NCI-H82 treated with DMSO at 0.1 percent for 48 hours (cell line): ENCODE results near the gene KCNQ1.

Experiments used
- DNase-seq: peaks from one replicate; lab custom pipeline; 2025; ENCODE audit not compliant: unreplicated experiment; lab: John Stamatoyannopoulos, UW

The KCNQ1 gene

GRCh38 chr11:2424811-2425495 lies 19.9 kb upstream of the KCNQ1 start:
- DNase-seq, result no peak

- no peak for DNase-seq
Measured at GRCh38 chr11:2425506-2425905, 19.3 kb upstream of the KCNQ1 start.

- no peak for DNase-seq
Measured at GRCh38 chr11:2426221-2426620, 18.6 kb upstream of the KCNQ1 start.

- DNase-seq, result no peak
Measured at GRCh38 chr11:2426826-2427521, 17.8 kb upstream of the KCNQ1 start.

DNA sequence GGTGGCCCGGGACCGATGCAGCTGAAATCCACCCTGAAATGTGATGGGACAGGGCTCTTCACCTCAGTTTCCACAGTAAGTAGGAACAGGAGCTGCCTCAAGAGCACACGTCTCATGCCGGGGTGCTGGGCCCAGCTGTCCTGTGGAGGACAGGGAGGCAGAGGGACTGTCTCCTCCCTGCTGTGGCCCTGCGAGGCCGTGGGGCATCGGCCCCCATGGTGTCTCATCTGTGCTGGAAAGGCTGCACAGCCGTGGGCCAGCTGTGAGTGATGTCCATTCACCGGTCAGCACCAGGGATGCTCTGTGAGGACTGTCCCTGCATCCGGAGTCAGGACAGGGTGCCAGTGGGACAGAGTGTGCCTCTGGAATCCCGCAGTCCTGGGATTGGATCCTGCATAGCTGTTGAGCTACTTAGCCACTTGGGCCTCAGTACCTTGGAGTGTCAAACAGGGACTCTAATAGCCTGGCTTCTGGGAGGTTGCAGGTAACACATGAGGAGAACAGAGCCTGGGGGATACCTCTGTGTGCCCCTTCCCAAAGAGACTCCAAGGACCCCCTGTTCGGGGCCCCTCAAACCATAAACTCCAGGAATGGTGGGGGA lies 17.0 kb upstream of the KCNQ1 start:
- DNase-seq, result no peak

- no peak for DNase-seq
Measured at GRCh38 chr11:2428322-2428795, 16.4 kb upstream of the KCNQ1 start.

DNA sequence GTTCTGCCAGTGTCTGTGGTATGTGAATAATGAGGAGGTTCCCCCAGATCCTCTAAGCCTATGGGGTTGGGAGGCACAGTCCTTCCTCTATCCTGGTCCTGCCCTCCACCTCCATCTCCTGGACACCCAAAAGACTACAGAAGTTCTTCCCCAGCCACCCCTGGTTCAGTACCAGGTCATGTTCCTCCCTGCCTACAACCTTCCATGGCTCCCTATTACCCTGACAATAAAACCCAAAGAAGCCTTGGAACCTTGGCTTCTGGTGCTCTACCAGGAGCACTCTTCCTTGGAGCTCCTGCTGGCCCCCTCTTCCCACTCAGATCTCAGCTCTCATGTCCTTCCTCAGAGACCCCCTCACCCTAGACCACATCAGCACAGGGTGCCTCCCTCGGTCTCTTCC lies 13.4 kb upstream of the KCNQ1 start:
- DNase-seq, result no peak

DNA sequence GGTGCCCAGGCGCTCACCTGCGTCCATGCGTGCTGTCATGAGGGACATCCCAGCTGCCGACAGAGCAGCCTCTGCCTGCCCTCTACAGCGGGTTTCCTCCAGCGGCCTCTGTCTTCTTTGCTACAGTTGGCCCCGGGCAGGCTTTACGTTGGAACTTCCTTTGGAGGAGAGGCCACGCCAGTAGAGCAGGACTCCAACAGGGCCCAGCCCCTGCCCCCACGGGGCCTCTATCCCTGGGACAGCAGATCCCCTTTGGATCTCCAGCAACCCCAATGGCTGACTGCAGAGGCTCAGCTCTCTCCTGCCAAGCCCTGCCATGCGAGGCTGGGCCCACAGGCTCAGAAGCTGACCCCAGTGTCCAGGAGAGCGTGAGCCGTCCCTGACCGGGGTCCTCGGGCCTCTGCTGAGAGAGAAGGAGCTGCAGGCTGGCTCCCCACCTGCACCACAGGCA lies 12.6 kb upstream of the KCNQ1 start:
- no peak for DNase-seq

DNA sequence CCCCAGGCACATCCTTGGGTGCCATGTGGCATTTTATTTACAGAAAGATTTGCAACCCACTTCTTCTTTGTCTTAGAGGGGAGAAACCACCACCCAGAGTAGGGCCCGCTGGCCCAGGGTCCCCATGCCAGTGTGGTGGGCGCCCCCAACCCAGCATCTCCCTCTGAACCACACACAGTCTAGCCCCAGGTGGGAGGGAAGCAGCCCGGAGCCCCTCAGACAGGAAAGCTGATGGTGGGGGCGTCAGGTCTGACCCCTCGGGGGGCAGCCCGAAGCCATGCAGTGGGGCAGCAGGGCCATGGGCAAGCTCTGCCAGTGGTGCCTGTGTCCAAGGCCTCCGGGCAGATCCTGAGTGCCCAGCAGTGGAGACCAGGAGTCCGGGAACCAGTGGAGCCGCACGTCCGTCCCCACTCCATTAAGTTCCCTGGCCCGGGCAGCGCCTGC lies 12.2 kb upstream of the KCNQ1 start:
- no peak for DNase-seq

DNA sequence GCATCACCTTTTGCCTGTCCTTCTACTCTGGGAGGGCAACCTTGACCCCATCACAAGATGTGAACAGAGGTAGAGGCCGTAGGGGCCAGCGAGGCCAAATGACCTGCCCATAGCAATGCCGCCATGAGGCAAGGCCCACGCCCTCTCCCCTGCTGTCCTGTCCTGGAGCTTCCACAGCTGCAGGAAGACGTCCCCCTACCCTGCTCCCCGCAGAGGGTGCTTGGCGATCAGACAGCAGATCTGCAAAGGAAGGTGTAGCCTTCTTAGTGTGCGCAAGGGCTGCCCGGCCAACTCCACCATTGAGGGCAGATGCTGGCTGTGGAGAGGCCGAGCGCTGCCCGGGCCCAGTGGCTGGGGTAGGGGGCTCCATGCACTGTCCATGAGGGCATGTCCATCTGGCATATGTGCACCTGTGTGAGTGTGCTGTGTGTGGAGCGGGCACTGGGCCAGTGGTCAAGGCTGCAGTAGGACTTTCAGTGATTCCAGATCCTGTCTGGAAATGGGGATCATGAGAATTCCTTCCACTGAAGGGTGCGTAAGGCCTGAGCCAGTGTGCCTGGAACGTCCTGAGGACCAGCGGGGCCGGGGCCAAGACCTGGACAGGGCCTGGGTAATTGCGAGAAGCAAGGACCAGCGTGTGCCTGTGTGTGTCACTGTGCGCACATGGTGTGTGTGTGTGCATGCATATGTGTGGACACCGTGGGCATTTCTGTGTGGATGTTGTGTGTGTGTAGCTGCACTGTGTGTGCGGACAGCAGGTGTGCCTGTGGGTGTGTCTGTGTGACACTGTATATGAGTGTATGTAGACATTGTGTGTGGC lies 11.5 kb upstream of the KCNQ1 start:
- DNase-seq, result no peak

DNA sequence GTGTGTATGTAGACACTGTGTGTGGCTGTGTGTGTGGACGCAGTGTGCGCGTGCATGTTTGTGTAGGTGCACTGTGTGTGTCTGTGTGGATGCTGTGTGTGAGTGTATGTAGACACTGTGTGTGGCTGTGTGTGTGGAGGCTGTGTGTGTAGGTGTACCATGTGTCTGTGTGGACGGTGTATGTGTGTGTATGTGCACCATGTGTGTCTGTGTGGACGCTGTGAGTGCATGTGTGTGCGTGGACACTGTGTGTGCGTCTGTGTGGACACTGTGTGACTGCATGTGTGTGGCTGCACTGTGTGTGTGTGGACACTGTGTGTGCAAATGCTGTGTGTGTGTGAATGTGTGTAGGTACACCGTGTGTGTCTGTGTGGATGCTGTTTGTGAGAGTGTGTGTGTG lies 10.8 kb upstream of the KCNQ1 start:
- no peak for DNase-seq

- no peak for DNase-seq
Measured at GRCh38 chr11:2434506-2435255, 10.1 kb upstream of the KCNQ1 start.

DNA sequence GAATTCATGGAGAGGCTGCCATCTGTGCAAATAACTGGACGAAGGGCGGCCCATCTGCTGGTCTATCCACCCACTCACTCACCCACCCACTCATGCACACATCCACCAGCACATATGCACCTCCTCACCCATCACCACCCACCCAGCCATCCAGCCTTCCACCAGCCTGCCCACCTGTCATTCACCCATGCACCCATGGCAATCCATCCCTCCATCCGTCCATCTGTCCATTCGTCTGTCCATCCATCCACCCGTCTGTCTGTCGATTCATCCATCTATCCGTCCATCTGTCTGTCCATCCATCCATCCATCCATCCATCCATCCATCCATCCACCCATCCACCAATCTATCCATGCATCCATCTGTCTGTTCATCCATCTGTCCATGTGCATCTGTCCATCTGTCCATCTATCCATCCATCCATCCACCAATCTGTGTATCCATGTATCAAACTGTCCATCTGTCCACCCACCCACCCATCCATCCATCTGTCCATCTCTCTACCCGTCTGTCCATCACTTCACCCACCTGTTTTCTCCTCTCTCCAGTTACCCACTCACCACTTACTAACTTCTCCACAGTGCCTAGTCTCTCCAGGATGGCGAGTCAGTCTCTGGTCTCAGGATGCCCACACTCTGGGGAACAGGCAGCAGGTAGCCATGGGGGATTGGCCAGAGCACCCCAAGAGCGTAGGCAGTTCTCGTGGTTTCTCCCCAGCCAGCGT lies 9.4 kb upstream of the KCNQ1 start:
- DNase-seq, result no peak

GRCh38 chr11:2436013-2436520 lies 8.7 kb upstream of the KCNQ1 start:
- no peak for DNase-seq

- DNase-seq, result no peak
Measured at GRCh38 chr11:2436521-2437031, 8.2 kb upstream of the KCNQ1 start.

DNA sequence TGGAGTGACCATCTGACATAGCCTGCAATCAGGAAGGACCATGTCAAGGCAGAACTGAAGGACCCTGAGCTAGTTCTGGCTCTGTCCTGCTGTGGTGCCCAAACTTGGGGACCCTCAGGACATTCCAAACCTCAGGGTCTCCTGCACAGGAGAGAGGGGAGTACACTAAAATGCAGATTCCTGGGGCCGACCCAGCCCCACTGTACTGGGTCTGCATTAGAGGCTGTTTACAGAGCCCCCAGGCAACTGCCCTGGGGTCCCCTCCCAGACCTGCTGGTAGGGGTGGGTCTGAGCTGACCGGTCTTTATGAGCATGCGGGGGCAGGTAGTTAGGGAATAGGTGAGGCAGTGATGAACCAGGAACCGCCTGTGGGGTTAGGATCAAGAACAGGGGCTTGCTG lies 7.3 kb upstream of the KCNQ1 start:
- DNase-seq, result no peak

- DNase-seq, result no peak
Measured at GRCh38 chr11:2439820-2440219, 5.0 kb upstream of the KCNQ1 start.

DNA sequence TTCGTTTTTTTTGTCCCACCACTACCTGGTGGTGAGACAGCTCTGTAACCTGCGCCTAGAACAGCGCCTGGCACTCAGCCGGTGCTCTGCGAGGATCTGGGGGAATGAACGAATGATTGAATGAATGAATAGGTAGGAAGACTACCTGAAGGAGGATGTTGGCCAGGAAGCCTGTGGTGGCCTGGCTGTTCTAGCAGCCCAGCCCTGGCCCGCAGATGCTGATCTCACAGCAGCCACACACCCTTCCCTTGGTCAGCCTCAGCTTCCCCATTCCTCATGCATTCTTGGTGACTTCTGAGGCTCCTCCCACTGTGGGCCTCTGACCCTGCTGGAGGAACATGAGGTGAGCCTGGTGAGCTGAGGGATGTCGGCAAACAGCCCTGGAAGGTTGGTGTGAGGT lies 4.2 kb upstream of the KCNQ1 start:
- DNase-seq, result no peak

DNA sequence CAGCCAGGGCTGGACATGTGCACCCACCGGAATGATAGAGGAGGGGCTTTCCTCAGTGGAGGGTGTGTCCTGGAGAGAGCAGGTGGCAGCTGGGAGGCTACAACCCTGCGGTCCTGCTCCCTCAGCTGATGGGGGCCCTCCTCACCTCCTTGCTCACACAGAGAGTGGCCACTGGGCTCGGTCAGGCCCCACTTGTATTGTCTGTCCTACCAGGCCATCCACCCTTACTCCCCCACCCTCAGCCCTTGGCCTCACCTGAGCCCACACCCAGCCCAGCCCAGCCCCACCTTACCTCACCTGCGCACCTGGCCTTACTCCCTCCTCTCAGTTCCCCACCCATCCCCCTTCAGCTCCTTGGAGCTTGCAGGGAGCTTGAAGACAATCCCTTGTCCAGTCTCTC lies 3.6 kb upstream of the KCNQ1 start:
- no peak for DNase-seq

DNA sequence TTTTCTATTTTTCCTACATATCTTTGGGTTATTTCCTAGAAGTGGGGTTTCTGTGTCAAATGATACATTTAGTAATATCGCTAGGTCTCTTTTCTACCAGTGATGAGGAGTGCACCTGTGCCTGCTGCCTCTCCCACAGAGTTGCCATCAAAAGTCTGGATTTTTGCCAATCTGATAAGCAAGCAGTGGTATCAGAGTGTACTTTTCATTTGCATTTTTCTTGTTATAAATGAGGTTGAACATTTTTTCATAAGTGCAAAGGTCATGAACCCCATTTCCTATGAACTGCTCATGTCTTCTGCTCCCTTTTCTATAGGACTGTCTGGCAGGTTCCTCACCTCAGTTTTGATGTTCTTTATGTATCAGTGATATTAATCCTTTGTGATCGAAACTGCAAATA lies 2.2 kb upstream of the KCNQ1 start:
- DNase-seq, result no peak
